Fibroblast of skin of right biceps (primary cell): Measurements from ENCODE around the gene CNTN5.

Experiments
- DNase-seq: peaks from one replicate; pipeline ENCODE4 v3.0.0-alpha.2; 2013

Gene CNTN5

DNA sequence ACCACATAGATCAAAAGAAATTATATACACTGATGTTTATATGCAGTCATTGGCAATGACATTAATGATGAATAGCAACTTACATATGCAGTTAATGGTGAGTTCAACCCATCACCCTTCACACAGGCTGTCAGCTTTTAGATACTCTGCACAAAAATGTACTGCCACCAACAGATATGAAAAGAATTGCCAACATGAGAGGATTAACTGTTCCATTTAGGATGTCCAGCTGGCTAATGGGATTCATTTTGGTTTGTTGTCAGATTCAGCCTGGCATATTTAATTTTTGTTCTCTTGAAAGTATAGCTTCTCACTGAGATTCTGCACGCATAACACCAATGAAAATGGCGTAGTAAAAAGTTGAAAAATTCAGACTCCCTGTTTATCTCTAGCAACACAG is 1112.4 kb downstream of the CNTN5 start:
- DNase-seq: no peak

GRCh38 chr11:100141201-100141600 is 1120.5 kb downstream of the CNTN5 start:
- DNase-seq: no peak

DNA sequence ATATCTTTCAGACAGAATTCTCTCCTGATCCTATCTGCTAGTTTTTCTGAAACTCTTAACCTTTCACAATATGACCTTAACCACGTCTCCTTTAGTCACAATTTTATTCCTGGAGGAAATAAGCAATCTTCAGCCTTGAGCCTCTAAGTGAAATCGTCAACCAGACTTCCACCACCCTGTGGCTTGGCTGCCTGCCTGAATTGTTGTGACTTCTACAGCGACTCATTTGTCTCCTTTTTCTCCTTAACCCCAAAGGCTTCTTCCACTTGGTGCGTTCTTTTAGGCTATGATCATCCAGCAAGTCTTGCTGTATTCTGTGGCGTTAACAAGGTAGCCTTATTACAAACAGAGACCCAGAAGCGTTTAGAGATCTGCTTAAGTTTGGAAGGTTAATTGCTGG is 1131.2 kb downstream of the CNTN5 start:
- peak; percentile 36 for DNase-seq

GRCh38 chr11:100152766-100153165 is 1132.0 kb downstream of the CNTN5 start:
- peak; percentile 3 for DNase-seq

GRCh38 chr11:100163471-100163870 is 1142.7 kb downstream of the CNTN5 start:
- no peak for DNase-seq

DNA sequence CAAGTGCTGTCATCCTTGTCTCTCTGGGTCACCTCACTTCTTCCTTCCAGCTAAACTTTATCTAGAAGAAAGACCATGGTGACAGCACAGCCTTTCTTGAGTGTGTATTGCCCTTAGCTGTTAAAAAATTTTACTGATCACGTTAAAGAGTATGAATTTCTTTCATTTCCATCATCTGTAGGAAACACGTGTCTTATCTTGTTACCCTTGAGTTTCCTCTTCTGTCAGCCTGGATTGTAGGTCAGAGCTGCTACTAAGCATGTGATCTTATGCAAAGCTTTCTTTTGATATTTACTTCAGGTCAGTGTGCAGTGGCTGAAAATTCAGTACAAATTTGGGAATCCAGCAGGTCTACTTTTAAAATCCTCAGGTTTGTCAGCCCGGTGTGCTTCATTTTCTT is 1154.1 kb downstream of the CNTN5 start:
- DNase-seq: no peak

- no peak for DNase-seq
Measured at GRCh38 chr11:100176456-100176855, 1155.7 kb downstream of the CNTN5 start.

GRCh38 chr11:100177651-100178050 is 1156.9 kb downstream of the CNTN5 start:
- DNase-seq: no peak

DNA sequence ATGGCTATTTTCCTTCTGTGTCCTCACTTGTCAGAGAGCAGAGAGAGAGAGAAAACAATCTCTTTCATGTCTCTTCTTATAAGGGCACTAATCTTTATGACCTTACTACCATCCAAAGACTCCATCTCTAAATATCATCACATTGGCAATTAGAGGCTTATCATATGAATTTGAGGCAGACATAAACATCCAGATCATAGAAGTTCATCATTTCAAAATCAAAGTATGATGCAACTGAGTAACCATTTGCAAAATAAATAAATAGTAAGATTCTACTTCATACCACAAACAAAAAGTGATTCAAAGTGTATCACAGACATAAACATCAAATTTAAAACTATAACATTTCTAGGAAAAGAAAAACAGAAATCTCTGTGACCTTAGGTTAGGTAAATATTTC is 1161.6 kb downstream of the CNTN5 start:
- no peak for DNase-seq

DNA sequence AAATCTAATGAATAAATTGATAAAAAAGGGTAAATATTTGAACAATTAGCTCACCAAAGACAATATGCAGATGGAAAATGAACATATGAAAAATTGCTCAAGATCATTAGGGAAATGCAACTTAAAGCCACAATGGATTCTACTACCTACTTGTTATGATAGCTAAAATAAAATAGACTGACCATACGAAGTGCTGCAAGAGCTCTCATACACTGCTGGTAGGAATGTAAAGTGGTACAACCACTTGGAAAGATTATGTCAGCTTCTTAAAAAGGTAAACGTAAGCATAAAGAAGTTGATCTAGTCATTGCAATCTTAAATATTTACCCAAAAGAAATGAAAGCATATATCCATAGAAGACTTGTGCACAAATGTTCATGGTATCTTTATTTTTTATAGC is 1162.2 kb downstream of the CNTN5 start:
- DNase-seq: no peak

DNA sequence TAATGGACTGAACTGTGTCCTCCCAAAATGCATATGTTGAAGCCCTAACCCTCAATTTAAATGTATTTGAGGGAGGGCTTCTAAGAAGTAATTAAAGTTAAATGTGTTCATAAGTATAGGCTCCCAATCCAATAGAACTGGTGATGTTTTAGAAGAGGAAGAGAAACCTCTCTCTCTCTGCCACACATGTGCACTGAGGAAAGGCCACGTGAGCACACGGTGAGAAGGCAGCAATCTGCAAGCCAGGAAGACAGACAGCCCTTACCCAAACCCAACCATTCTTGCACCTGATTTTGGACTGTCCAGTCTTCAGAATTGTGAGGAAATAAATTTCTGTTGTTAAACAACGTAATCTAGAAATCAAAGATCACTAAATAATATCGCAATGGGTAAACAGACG is 1164.8 kb downstream of the CNTN5 start:
- no peak for DNase-seq

DNA sequence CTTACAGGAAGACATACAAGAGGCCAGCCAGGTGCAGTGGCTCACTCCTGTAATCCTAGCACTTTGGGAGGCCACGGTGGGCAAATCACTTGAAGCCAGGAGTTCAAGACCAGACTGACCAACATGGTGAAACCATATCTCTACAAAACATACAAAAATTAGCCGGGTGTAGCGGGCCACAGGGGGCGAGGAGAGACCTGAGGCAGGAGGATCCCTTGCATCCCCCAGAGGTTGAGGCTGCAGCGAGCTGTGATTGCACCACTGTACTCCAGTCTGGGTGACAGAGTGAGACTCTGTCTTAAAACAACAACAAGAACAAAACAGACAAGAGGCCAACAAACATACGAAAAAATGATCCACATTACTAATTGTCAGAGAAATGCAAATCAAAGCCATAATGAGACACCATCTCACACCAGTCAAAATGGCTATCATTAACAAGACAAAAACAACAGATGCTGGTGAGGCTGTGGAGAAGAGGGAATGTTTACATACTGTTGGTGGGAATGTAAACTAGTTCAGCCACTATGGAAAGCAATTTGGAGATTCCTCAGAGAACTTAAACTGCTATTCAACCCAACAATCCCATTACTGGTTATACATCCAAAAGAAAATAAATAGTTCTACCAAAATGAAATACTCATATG is 1167.5 kb downstream of the CNTN5 start:
- no peak for DNase-seq

DNA sequence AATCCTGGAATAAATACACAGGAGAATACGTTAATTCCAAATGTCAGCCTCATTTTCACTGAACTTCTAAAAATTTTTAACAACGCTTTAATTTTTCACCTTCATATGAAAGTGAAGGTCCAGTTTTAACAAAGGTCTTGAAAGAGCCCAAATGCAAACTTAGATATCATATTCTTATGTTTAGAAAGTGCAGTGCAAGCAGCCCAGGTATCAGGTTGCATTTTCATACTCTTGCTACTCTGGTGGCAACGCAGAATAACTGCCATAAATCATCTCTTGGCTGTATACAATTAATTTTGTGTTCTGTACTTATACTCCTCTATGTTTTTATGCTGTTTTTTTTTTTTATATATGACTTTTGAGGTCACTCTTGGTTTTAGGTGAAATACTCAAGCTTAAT is 1169.6 kb downstream of the CNTN5 start:
- DNase-seq: no peak

DNA sequence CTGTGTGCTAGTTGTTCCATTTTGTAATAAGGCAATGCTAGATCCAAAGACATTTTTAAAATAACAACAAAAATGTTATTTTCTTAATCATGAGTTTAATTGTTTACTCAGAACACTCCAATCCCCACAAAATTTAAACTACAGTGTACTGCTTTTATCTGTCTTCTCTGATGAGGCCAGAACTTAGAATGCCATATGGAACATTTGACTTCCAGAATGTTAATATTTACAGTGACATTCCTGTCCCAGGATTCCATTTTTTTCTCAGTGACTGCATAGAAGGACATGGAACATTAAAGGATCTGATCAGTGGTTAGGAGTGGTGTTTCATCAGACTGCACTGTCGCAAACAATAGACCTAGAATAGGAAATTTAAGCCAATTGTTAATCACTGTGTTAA is 1171.4 kb downstream of the CNTN5 start:
- no peak for DNase-seq

- DNase-seq: no peak
Measured at GRCh38 chr11:100203789-100204188, 1183.0 kb downstream of the CNTN5 start.

DNA sequence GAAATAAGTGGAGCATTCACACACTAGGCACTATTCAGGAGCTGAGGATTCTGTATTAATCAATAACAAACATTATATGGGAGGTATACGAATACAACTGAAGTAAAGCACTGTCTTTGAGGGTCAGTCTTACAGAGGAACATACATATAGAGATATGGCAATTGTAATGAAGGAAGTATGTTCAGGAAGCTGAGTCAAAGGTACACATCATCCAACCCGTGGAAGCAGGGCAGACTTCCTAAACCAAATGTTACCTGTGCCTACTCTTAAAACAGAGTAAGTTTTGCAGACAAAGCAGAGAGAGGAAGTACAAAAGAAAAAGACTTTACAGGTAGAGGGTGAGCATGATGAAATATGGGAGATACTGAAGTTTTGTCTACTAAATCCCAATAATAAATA is 1185.2 kb downstream of the CNTN5 start:
- DNase-seq: no peak

GRCh38 chr11:100208207-100208606 is 1187.5 kb downstream of the CNTN5 start:
- DNase-seq: no peak

GRCh38 chr11:100214791-100215190 is 1194.0 kb downstream of the CNTN5 start:
- no peak for DNase-seq

DNA sequence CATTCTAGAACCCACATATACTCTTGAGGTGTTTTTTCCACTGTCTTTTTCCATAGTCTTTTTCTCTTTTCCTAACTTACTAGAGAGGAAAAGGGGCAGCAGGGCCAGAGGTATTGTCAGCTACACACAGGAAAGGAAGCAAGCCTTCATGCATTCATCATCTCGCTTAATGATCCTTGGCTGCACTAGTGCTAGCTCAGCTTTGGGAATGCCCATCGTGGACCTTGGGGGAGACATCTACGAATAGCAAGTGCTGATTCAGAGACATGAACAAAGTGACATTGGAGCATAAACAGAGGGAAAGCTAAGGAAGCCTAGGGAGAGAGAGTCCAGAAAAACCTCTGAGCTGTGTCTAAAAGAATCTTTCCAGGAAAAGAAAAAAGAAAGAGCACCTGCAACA is 1200.1 kb downstream of the CNTN5 start:
- DNase-seq: no peak

DNA sequence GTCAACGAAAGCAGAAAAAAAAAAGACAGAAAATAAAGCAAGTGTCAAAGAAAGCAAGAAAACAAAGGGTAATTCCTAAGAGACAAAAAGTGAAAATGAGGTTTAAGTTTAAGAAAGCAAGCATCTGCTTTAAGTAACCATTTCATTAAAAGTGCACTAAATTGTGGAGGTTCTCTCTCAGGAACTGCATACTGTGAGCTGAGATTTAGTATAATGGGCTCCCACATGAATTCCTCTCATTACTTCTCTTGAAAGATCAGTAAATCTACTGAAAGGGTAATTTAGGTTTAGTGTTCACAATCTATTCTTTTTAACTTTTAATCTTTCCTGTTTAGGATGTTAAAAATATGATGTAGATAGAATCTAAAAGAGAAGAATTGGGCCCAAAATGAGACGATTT is 1201.0 kb downstream of the CNTN5 start:
- no peak for DNase-seq

DNA sequence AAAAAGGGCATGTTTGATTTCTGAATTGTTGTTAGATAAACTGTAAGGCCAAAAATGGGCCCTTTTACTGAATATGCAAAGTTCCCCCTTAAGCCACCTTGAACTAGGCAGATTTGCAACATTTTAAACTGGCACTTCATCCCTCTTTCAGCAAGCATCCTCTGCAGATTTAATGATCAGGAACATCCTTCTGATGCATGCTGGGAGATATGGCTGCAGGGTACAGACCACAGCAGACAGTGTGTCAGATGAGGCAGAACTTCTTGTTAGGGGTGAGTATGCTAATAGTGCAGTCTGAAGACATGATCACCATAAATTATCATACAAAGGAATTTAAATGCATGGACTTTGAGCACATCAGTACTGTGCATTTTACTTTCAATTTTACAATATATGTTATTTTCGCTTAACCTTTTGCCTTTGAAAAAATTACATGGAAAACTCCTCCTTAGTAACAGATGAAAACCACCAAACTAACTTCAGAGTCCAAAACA is 1203.8 kb downstream of the CNTN5 start:
- no peak for DNase-seq

- DNase-seq: no peak
Measured at GRCh38 chr11:100229086-100229485, 1208.3 kb downstream of the CNTN5 start.

DNA sequence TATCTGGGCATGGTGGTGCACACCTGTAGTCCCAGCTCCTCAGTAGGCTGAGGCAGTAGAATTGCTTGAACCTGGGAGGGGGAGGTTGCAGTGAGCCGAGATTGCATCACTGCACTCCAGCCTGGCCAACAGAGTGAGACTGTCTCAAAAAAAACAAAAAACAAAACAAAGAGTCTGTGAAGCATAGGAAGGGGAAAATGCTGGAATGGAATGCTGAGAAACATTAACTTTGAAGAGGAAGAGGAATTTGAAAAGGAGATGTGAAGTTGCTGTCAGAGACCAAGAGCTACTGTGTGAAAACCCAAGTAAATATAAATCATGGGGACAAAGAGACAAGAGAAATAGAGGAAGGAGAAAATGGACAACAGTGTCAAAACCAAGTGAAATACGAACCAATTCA is 1211.3 kb downstream of the CNTN5 start:
- no peak for DNase-seq

DNA sequence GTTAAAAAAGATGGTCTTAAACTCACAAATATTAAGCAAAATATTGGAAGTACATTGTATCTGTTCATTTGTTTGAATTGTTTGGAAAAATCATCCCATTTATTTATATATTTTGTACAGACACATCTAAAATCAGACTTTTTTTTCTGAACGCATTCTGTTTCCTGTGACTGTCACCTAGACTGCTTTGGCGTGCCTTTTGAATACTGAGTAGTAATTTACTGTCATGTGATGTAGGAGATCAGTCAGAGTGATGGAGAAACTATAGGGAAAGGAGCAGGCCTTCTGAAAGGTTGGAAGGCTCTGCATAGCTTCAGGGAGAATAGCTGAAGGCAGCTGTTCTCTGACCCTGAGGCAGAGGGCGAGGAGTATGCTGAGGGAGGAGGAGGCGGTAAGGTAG is 1214.3 kb downstream of the CNTN5 start:
- no peak for DNase-seq

DNA sequence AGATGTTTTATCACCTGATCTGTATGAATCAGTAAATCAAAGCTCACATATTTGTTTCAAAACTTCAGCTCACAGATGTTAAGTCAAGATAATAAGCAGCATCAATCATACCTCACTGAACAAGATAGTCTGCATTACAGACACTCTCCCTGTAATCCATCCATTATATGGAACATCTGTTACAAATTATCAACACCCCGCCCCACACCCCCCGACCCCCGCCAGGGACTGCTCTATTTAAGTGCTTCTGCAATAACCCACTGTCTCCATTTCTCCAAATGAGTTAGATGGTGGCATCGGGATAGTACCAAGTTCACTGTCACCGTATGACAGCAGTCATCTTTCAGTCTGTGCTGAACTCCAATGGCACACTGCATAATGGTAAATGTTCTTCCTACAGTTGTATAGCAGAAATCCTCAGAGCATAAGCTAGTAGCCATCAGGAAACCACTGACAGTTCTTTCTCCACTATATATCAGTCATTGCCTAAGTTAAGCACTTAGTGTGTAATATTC is 1219.3 kb downstream of the CNTN5 start:
- no peak for DNase-seq
